RCC 7860 (cell line): ENCODE measurements around the gene OTUD7B.
A peak's percentile ranks its signal among the peaks of the same experiment; 100 is the strongest.

Experiments
- DNase-seq: peaks from one replicate; pipeline ENCODE4 v3.0.0-alpha.2; 2015; ENCODE audit warnings: low spot score
- FAIRE-seq: peaks from 2 replicates; lab custom pipeline; 2012; peaks lifted over from hg19 to GRCh38; lab: Jason Lieb, UNC

The OTUD7B gene

GRCh38 chr1:149925751-149926150 lies 84.8 kb downstream of the OTUD7B start:
- DNase-seq (no peak), FAIRE-seq (no peak)

- DNase-seq (no peak), FAIRE-seq (no peak)
Measured at GRCh38 chr1:149925345-149925744, 85.2 kb downstream of the OTUD7B start.

- FAIRE-seq = no peak
- DNase-seq = no peak
Measured at GRCh38 chr1:149923626-149924025, 86.9 kb downstream of the OTUD7B start.

- FAIRE-seq (no peak), DNase-seq (no peak)
Measured at GRCh38 chr1:149917571-149918144, 92.9 kb downstream of the OTUD7B start, which contains the start of gene SV2A. Gene SV2A, minus strand, starts transcription at chr1:149917844. Its CDS starts 4,004 bp downstream, at chr1:149913840.

- DNase-seq = no peak
- FAIRE-seq = no peak
Measured at GRCh38 chr1:149916898-149917252, 93.7 kb downstream of the OTUD7B start.

GRCh38 chr1:149916193-149916897 lies 94.2 kb downstream of the OTUD7B start:
- no peak for DNase-seq

GRCh38 chr1:149915429-149916192 lies 94.9 kb downstream of the OTUD7B start:
- FAIRE-seq = no peak
- DNase-seq = no peak

More at GRCh38 chr1:149916193-149916897, 94.2 kb downstream of the OTUD7B start:
- FAIRE-seq = no peak

GRCh38 chr1:149914545-149914944 lies 96.0 kb downstream of the OTUD7B start:
- DNase-seq = no peak

GRCh38 chr1:149906570-149907075 lies 103.9 kb downstream of the OTUD7B start:
- no peak for DNase-seq

More at GRCh38 chr1:149914545-149914944, 96.0 kb downstream of the OTUD7B start:
- no peak for FAIRE-seq

GRCh38 chr1:149903836-149904491 lies 106.6 kb downstream of the OTUD7B start:
- no peak for FAIRE-seq
- no peak for DNase-seq

More at GRCh38 chr1:149906570-149907075, 103.9 kb downstream of the OTUD7B start:
- FAIRE-seq = no peak

GRCh38 chr1:149899460-149900284 lies 110.9 kb downstream of the OTUD7B start, which contains the start of gene BOLA1:
Gene BOLA1, plus strand, starts transcription at chr1:149899568. Its CDS starts 492 bp downstream, at chr1:149900060.
- no peak for FAIRE-seq
- peak; percentile 46 for DNase-seq

- no peak for DNase-seq
- FAIRE-seq = no peak
Measured at GRCh38 chr1:149896575-149896974, 114.0 kb downstream of the OTUD7B start.

GRCh38 chr1:149888999-149889289 lies 121.6 kb downstream of the OTUD7B start:
- DNase-seq (no peak), FAIRE-seq (no peak)

GRCh38 chr1:149888247-149888998 lies 122.1 kb downstream of the OTUD7B start:
- FAIRE-seq = no peak
- DNase-seq = peak; percentile 78
